Measurements from ENCODE around the gene RPL34. TPM values are rescaled to one million over a fixed set of nuclear protein-coding genes. Genes with fewer than 3 reads are reported as not detected.
"Not testable (repeated sequence)": the region's sequence is repeated elsewhere in the genome, so short reads cannot be mapped to it uniquely, and the experiment has no call there.

RPL34 gene
- total RNA-seq = 703 TPM
- long read RNA-seq, transcript RPL34-202 (5 exons, 441 nt) = major isoform, 167 of 230 reads
- long read RNA-seq, transcript RPL34-206 (2 exons, 629 nt) = minor isoform, 15 of 230 reads
- long read RNA-seq, partial matches to known transcripts = 43 of 230 reads
- long read RNA-seq, other reads (novel, unspliced or antisense) = 5 of 230 reads

DNA sequence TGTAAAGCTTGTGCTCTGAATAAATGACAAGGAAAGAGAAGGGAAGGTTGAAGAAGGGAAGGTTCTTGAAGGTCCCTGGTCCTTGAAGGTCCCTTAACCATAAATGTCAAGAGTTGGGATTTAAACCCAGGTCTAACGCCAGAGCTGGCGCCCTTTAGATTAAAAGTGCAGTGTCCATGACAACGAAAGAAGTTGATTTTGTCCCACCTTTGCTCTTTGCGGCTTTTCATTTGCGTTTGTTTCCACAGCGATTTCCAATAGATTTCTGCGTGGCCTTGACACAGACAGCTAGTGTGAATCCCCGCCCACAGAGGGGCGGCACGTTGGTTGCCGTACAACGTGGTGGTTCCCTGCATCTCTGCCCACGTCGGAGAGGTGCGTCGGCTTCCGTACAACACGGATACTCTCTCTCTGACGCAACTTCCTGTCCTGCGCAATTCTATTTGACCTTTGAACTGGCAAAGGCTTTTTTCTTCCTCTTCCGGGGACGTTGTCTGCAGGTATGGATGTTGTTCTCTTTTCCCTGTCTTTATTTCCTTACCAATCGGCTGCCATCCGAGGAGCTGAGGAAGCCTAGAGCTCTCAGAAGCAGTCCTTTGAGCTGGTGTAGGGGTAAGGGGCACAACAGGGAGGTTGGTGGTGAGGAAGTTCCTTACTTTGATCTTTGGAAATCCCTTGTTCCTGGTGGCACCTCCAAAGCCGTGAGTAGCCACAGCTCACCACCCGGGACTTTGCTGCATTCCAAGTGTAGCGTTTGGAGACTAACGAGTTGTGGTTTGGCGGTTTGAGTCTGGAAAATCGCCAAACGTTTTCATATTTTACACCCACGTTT lies at the start of gene RPL34:
Gene RPL34, plus strand, starts transcription at position 476 of the 832 bp plus-strand sequence. CDS start 1,384 bp downstream, outside the sequence.
- ATAC-seq (ENCODE audit: poor library complexity) (peak; percentile 100), DNase-seq (peak; percentile 98)
- intact Hi-C loops (cut with DNase I) = no loop called here

- intact Hi-C loops (cut with DNase I) = loop anchor here (10.0 kb wide), 2 partner anchors 516 to 546 kb away; no protein-coding TSS in a partner anchor
- DNase-seq = no peak
- no peak for ATAC-seq (ENCODE audit: poor library complexity)
Observed at GRCh38 chr4:108570993-108571569, 49.3 kb upstream of the RPL34 start.

DNA sequence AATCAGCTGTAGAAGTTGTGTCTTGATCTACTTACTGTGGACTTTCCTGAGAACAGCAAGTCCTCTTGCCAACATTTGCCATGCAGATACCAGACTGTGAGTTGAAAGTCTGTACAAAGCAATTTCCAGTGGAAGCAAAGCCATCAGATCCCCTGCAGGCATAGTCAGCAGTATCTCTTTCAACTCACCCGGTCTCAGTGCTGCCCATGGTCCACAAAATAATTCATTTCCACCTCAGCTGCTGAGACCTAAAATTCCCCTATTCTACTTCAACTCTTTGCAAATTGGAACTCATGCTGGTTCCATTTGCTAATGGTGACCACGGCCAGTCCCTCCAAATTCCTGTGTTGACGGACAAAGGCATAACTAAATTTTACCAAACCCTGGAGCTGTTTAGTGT lies 46.0 kb upstream of the RPL34 start:
- no peak for ATAC-seq (ENCODE audit: poor library complexity)
- no peak for DNase-seq
- intact Hi-C loops (cut with DNase I) = loop anchor here (10.0 kb wide), 2 partner anchors 520 to 550 kb away; no protein-coding TSS in a partner anchor

DNA sequence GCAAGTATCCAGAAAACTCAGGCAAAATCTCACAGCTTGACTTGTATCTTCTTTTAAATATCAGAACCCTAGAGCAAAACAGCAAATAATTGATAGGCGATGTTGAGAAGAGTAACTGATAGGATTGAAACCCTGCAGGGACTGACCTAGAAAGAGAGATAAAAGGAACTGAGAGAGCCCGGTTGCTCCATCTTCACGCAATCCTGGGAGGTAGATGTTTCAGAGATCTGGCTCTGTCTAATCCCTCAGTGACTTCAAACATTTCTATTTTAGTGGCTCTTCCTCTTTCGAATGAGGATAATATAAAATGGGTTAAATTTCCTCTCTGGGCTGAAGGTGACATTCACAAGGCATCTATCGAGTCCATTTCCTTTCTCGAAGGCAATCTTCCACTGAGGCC lies 39.3 kb upstream of the RPL34 start:
- DNase-seq (no peak), ATAC-seq (ENCODE audit: poor library complexity) (no peak)
- intact Hi-C loops (cut with DNase I) = no loop called here

- no peak for ATAC-seq (ENCODE audit: poor library complexity)
- intact Hi-C loops (cut with DNase I) = no loop called here
Observed at GRCh38 chr4:108586778-108587177, 33.6 kb upstream of the RPL34 start.

DNA sequence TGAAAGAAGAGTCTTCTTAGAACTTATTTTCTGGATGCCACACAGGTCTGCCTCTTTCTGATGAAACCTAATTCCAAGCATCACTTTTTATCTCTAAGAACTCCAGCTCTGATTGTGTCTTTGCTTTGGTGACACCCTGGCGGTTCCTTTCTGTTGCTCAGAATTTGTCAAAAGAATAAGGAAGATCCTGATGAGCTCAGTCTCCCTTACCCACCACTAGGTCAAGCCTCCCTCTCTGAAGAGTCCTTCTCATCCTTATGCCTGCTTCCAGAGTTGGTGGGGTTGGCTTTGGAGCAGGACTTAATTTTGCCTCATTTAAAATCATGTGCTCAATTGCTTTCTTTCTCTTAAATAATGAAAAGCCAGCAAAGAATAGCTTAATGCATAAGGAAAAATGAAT lies 31.5 kb upstream of the RPL34 start:
- no peak for DNase-seq
- no peak for ATAC-seq (ENCODE audit: poor library complexity)
- intact Hi-C loops (cut with DNase I) = no loop called here

More at GRCh38 chr4:108586778-108587177, 33.6 kb upstream of the RPL34 start:
- no peak for DNase-seq

DNA sequence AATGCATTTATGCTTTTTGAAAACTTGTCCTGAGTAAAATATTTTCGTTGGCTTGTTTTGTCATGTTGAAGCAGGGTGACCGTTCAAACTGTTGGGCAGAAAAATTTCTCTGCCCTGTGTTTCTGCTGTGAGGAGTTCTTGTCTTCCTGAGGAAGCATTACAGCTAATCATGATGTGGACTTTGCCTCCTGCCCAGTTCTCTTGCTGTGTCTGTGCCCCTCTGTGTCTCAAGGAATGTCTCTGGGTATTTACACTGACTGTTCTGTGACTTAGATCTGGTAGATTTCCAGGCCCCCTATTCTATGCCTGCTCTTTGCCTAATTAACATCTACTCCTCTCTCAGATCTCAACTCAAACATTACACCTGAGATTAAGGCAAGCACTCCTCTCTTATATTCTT lies 30.4 kb upstream of the RPL34 start:
- DNase-seq (no peak), ATAC-seq (ENCODE audit: poor library complexity) (no peak)
- intact Hi-C loops (cut with DNase I) = no loop called here

GRCh38 chr4:108590776-108591175 lies 29.6 kb upstream of the RPL34 start:
- ATAC-seq (ENCODE audit: poor library complexity) (no peak), DNase-seq (no peak)
- intact Hi-C loops (cut with DNase I) = no loop called here

DNA sequence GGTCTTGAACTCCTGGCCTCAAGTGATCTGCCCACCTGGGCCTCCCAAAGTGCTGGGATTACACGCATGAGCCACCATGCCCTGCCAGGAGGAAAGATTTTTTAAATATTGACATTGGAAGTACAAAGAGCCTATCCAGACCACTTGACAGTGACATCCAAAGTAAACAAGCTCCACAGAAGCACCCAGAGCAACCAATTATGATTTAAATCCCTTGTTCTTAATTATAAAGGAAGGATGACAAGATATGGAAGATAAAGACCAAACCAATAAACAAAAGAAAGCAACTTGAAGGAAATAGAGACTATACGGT lies 27.7 kb upstream of the RPL34 start:
- DNase-seq (no peak), ATAC-seq (ENCODE audit: poor library complexity) (no peak)
- intact Hi-C loops (cut with DNase I) = no loop called here

- intact Hi-C loops (cut with DNase I); DNase-seq; ATAC-seq (ENCODE audit: poor library complexity): not testable (repeated sequence)
Observed at GRCh38 chr4:108594296-108594695, 26.1 kb upstream of the RPL34 start.

DNA sequence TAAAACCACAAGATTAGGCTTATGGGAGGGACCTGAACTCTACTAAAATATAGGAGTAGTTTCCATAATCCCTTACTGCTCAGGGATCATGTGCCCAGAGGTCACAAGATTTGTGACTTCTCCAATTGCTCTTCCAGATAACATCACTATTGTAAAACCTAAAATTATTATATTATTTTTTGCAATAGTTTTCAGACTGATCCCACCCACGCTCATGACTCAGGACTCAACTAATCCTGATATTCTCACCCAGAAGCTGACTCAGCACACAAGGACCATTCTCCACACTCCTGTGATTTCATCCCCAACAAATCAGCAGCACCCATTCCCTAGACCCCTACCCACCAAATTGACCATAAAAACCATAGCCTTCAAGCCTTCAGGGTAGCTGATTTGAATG lies 24.0 kb upstream of the RPL34 start:
- DNase-seq (no peak), ATAC-seq (ENCODE audit: poor library complexity) (no peak)
- intact Hi-C loops (cut with DNase I) = no loop called here

GRCh38 chr4:108601106-108601505 lies 19.3 kb upstream of the RPL34 start:
- intact Hi-C loops (cut with DNase I) = no loop called here
- ATAC-seq (ENCODE audit: poor library complexity) (no peak), DNase-seq (no peak)

- ATAC-seq (ENCODE audit: poor library complexity) = no peak
- no peak for DNase-seq
- intact Hi-C loops (cut with DNase I) = no loop called here
Observed at GRCh38 chr4:108601532-108601931, 18.8 kb upstream of the RPL34 start.

- intact Hi-C loops (cut with DNase I) = no loop called here
Observed at GRCh38 chr4:108602163-108602562, 18.2 kb upstream of the RPL34 start.

DNA sequence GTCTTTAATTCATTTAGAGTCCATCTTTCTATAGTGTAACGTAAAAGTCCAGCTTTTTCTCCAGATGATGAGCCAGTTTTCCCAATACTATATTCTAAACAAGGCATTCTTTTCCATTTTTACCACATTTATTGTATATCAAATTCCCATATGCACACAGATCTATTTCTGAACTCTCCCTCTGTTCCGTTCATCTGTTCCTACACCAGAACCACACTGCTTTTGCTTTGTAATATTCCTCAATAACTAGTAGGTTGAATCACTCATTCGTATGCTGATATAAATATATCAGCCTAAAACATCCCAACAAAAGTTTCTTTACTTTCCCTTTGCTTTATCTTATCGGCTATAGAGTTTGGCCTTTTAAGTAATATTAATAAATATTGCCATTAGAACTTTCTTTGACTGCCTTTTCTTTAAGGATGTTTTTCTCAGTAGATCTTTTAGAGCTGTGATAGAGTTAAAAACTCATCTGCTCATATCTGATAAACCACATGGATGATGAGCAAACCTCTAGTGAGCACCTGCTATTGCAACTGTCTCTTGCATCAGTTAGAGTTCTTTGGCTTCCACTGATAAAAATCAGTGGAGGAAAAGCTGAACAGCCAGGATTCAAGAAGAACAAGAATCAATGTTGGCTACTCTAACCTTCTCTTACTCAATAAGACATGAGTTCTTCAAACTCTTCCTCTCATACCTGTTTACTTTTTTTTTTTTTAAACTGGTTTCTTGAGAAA lies 13.1 kb upstream of the RPL34 start:
- ATAC-seq (ENCODE audit: poor library complexity) (no peak), DNase-seq (no peak)
- intact Hi-C loops (cut with DNase I) = no loop called here

More at GRCh38 chr4:108602163-108602562, 18.2 kb upstream of the RPL34 start:
- no peak for ATAC-seq (ENCODE audit: poor library complexity)
- no peak for DNase-seq

DNA sequence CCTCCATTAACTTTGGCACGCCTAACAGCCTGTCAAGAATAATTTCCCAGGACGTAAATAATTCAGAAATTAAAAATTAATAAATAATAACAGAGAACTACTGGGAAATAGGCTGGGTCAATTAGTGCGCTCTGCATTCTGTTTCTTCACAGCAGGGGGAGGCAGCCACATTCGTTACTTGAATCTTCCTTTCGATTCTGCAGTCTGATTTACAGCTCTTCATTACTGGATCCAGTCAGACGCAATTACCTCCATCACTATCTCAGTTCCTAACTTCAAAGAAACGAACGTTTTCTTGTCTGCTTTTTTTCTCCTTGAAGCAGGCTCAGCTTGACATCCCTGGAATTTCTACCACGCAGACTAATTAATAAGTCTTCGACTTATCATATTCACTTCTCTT lies 9.0 kb upstream of the RPL34 start:
- ATAC-seq (ENCODE audit: poor library complexity) (no peak), DNase-seq (no peak)
- intact Hi-C loops (cut with DNase I) = no loop called here

- ATAC-seq (ENCODE audit: poor library complexity) (no peak), DNase-seq (no peak)
- intact Hi-C loops (cut with DNase I) = no loop called here
Observed at GRCh38 chr4:108612365-108612764, 8.0 kb upstream of the RPL34 start.

DNA sequence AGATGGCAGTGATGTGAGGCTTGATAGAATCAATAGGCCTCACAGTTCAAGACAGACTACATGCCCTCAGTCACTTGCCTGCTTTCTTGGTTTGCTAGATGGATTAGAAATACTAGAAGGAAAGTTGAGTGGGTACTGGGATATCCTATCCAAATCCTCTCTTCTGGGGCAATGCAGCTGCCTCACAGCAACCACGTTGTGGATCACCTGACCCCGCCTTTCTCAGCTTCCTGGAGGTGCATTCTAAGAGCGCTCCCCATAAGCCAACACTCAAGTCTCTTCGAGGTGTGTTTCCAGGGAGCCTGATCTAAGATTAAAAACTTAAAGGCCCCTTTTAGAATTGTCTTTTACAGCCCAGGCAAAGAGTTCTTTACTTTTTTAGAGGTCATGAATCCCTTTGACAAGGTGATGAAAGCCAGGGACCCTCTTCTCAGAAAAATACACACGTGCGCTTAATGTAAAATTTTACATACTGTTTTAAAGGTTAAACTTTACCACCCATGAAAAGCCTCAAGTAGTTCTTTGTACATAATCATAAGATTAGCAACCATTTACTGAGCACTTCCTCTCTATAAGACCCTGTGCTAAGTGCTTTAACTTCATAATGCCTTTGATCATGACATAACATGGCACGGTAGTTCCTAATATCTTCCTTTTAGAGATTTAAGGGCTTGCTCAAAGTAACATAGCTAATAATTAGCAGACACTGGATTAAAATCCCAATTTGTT lies 840 bp upstream of the RPL34 start:
- no peak for DNase-seq
- ATAC-seq (ENCODE audit: poor library complexity) = peak; percentile 28
- intact Hi-C loops (cut with DNase I) = no loop called here
